ENCODE results near the gene TBX4.

The TBX4 gene

GRCh38 chr17:61411261-61412142, 40.7 kb upstream of the TBX4 start (continued):
- TF ChIP-seq TSHZ2 (CRISPR knock-in tag; IDR thresholded peaks at IDR 0.05) (no peak), CSDC2 (CRISPR knock-in tag; IDR thresholded peaks at IDR 0.05) (peak; percentile 78)

GRCh38 chr17:61412143-61412859, 39.9 kb upstream of the TBX4 start:
- no peak for TF ChIP-seq ESRRG (CRISPR knock-in tag; IDR thresholded peaks at IDR 0.05)
- 0 out of 2 replicates have a peak, but pooled peaks have one; percentile 10 for TF ChIP-seq ZFP3 (CRISPR knock-in tag; IDR thresholded peaks at IDR 0.05)
- TF ChIP-seq ZFP30 (CRISPR knock-in tag; IDR thresholded peaks at IDR 0.05), result peak; percentile 17; the same call in 1 of the 2 replicates
- no peak for TF ChIP-seq ZNF70 (CRISPR knock-in tag; IDR thresholded peaks at IDR 0.05)
- no peak for TF ChIP-seq OSR1 (CRISPR knock-in tag; IDR thresholded peaks at IDR 0.05)
- peak; percentile 62; the same call in 1 of the 2 replicates for TF ChIP-seq TSHZ2 (CRISPR knock-in tag; IDR thresholded peaks at IDR 0.05)
- no peak for TF ChIP-seq ZNF565 (CRISPR knock-in tag; conservative IDR thresholded peaks at IDR 0.05; ENCODE audit: low read depth)
- peak; percentile 53; the same call in 1 of the 2 replicates for TF ChIP-seq GLIS3 (CRISPR knock-in tag; IDR thresholded peaks at IDR 0.05)
- no peak for TF ChIP-seq PPARA (CRISPR knock-in tag; IDR thresholded peaks at IDR 0.05; ENCODE audit: borderline replicate concordance)
- TF ChIP-seq CSDC2 (CRISPR knock-in tag; IDR thresholded peaks at IDR 0.05), result peak; percentile 45; the same call in 1 of the 2 replicates
- TF ChIP-seq POU6F1 (CRISPR knock-in tag; IDR thresholded peaks at IDR 0.05; ENCODE audit: borderline replicate concordance, low read depth), result 0 out of 2 replicates have a peak, but pooled peaks have one; percentile 21
- no peak for TF ChIP-seq PATZ1 (CRISPR knock-in tag; IDR thresholded peaks at IDR 0.05; ENCODE audit: borderline replicate concordance)
- TF ChIP-seq RARB (CRISPR knock-in tag; IDR thresholded peaks at IDR 0.05), result no peak; the same call in 1 of the 2 replicates
- TF ChIP-seq CSRNP3 (CRISPR knock-in tag; IDR thresholded peaks at IDR 0.05), result no peak; the same call in 1 of the 2 replicates
- ATAC-seq, result peak; percentile 65
